IPS-15b (cell line): ENCODE data around the gene ZDHHC21.

Experiments
- H3K27me3 ChIP-seq: one replicate; pipeline ENCODE4 v1.6.1; 2013; ENCODE audit warnings: low read length; ENCODE audit not compliant: control insufficient read depth, insufficient read depth
- H3K36me3 ChIP-seq: one replicate; pipeline ENCODE4 v1.6.1; 2013; ENCODE audit warnings: low read length; ENCODE audit not compliant: control insufficient read depth, insufficient read depth
- H3K4me1 ChIP-seq: one replicate; pipeline ENCODE4 v1.6.1; 2013; ENCODE audit warnings: mild to moderate bottlenecking, low read length; ENCODE audit not compliant: control insufficient read depth, insufficient read depth
- H3K4me3 ChIP-seq: one replicate; pipeline ENCODE4 v1.5.1; 2013; ENCODE audit warnings: low read depth, low read length
- H3K9ac ChIP-seq: one replicate; pipeline ENCODE4 v1.6.1; 2013; ENCODE audit warnings: low read depth, mild to moderate bottlenecking, low read length
- H3K9me3 ChIP-seq: one replicate; pipeline ENCODE4 v1.6.1; 2013; ENCODE audit warnings: mild to moderate bottlenecking, low read length; ENCODE audit not compliant: control insufficient read depth, insufficient read depth

Gene ZDHHC21

DNA sequence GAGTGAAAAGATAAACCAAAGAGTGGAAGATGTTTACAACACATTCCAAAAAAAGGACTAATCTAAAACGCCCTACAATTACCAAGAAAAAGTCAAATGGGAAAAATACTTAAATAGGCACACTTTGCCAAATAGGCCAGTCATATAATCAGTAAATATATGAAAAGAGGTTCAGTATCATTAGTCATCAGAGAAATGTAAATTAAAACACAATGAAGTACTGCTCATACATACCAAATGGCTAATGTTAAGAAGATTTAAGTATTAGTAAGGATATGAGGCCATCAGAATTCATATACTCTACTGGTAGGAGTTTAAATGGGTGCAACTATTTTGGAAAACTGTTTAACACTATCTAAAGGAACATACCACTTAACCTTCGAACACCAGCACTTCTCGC, 47.6 kb downstream of the ZDHHC21 start:
- Histone ChIP-seq H3K4me3 (no peak overlapping the region), H3K4me1 (no peaks in the 10 kb centered on the region), H3K36me3 (no peaks in the 10 kb centered on the region), H3K9ac (no peak overlapping the region), H3K27me3 (no peaks in the 10 kb centered on the region), H3K9me3 (no peaks in the 10 kb centered on the region)

DNA sequence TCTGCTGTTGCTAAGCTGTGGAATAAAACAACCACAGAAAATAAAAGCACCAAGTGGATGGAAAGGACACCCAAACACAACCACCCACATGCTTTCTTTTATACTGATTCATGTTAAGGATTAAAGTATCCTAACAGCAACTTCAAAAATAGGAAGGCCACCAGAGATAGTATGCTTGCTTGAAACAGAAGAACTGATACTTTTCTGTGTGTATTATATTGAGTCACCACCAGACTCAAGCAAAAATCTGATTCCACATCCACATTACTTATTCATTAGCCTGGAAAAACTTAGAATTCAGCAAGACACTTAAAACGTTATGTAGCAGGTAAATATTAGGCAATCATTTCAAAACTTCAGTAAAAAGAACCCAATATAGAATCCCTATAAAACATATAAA, 52.3 kb downstream of the ZDHHC21 start:
- Histone ChIP-seq H3K36me3 (no peaks in the 10 kb centered on the region), H3K4me1 (no peaks in the 10 kb centered on the region), H3K27me3 (no peaks in the 10 kb centered on the region), H3K9ac (no peak overlapping the region), H3K4me3 (no peak overlapping the region), H3K9me3 (no peaks in the 10 kb centered on the region)

DNA sequence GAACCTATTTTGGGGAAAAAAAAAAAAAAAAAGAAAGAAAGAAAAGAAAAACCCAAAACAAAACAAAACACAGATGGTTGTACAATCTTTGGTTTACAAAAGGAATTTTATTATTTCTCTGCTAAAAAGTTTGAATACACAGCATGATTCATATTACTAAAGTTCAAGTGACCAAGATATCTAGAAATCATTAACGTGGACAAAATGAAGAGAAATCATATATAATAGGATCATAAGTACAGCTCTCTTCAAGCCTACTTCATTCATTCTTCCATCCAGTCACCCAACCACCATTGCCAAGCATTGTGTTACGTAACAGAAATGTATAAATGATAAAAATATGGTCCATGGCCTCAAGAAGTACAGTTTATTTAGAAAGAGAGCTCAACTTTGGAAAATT, 52.9 kb downstream of the ZDHHC21 start:
- no peak overlapping the region for H3K4me3 ChIP-seq
- no peak overlapping the region for H3K9ac ChIP-seq
- no peaks in the 10 kb centered on the region for H3K36me3 ChIP-seq
- H3K27me3 ChIP-seq, result no peaks in the 10 kb centered on the region
- H3K9me3 ChIP-seq, result no peaks in the 10 kb centered on the region
- no peaks in the 10 kb centered on the region for H3K4me1 ChIP-seq

DNA sequence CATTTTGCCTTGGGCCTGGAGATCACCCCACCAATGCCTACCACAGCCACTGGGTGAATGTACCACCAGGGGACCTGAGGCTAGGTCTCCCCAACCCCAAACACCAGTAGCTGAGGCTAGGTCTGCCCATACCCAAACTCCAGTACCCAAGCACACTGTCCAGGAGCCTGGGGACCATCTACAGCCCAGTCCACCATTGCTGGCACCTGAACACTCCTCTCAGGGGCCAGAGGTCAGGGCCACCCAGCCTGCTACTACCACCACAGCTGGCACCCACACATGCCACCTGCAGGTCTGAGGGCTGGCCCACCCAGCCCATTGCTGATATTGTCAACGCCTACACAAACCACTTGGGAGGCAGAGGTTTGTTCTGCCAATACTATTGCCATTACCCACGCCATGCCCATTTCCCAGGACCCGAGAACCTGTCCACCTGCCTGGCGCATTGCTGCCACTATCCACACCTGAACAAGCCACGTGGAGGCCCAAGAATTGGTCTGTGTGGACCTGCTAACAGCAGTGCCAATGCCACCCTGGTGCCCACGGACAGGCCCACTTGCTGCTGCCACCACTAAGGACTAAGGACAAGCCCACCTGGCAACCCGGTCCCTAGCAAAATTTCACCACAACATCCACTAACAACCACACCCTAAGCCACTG, 59.2 kb downstream of the ZDHHC21 start:
- Histone ChIP-seq H3K27me3 (no peaks in the 10 kb centered on the region), H3K4me3 (no peak overlapping the region), H3K36me3 (no peaks in the 10 kb centered on the region), H3K9me3 (no peaks in the 10 kb centered on the region), H3K4me1 (no peaks in the 10 kb centered on the region), H3K9ac (no peak overlapping the region)

DNA sequence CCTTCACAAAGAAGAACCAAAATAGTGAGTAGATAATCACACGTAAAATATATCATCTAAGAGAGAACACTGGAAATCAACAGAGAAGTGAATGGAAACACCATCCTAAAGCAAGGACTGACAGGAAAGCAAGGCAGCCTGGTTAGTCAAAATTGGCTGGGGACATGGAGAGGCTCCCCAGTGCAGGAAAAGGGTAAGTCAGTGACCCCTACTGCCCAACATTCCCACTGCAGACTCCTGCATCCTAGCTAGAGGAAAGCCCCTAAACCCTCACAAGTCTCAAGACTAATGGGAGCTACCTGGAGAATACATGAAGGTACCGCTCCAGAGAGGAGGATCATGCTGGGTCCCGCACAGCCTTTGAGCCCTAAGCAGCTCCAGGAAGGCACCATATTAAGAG, 60.1 kb downstream of the ZDHHC21 start:
- Histone ChIP-seq H3K9ac (no peak overlapping the region), H3K27me3 (no peaks in the 10 kb centered on the region), H3K36me3 (no peaks in the 10 kb centered on the region), H3K9me3 (no peaks in the 10 kb centered on the region), H3K4me1 (peaks cover 2% of the 10 kb centered on the region), H3K4me3 (no peak overlapping the region)

GRCh38 chr9:14627513-14627912, 65.7 kb downstream of the ZDHHC21 start:
- no peaks in the 10 kb centered on the region for H3K9me3 ChIP-seq
- peaks cover 2% of the 10 kb centered on the region for H3K4me1 ChIP-seq
- H3K4me3 ChIP-seq, result no peak overlapping the region
- H3K36me3 ChIP-seq, result no peaks in the 10 kb centered on the region
- no peak overlapping the region for H3K9ac ChIP-seq
- H3K27me3 ChIP-seq, result no peaks in the 10 kb centered on the region

GRCh38 chr9:14618836-14619420, 74.3 kb downstream of the ZDHHC21 start:
- Histone ChIP-seq H3K4me1 (no peaks in the 10 kb centered on the region), H3K9ac (no peak overlapping the region), H3K36me3 (no peaks in the 10 kb centered on the region), H3K4me3 (no peak overlapping the region), H3K27me3 (no peaks in the 10 kb centered on the region), H3K9me3 (no peaks in the 10 kb centered on the region)

- Histone ChIP-seq H3K9me3 (no peaks in the 10 kb centered on the region), H3K4me1 (no peaks in the 10 kb centered on the region), H3K27me3 (no peaks in the 10 kb centered on the region), H3K36me3 (no peaks in the 10 kb centered on the region), H3K9ac (no peak overlapping the region), H3K4me3 (no peak overlapping the region)
Observed at GRCh38 chr9:14616188-14616982, 76.8 kb downstream of the ZDHHC21 start.

DNA sequence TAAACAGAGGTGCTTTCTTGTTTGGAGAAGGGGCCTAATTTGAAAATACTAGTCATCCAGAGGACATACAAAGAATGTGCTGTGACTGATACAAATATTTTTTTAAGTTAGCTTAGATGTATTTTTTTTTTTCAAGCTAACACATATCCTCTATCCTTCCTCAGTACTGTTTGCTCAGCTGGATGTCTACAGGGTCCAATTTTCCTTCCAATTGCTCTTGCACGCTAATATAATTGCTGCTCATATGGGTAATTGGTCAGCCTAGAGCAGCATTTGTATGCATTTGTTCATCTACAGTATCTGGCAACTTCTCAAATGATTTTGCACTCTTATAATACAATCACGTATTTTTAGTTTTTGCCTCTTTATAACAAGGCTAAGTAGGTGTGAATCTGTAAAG, 84.7 kb downstream of the ZDHHC21 start:
- H3K4me3 ChIP-seq, result no peak overlapping the region
- no peaks in the 10 kb centered on the region for H3K9me3 ChIP-seq
- no peaks in the 10 kb centered on the region for H3K36me3 ChIP-seq
- H3K27me3 ChIP-seq, result no peaks in the 10 kb centered on the region
- H3K9ac ChIP-seq, result no peak overlapping the region
- no peaks in the 10 kb centered on the region for H3K4me1 ChIP-seq

GRCh38 chr9:14597171-14597799, 95.9 kb downstream of the ZDHHC21 start:
- Histone ChIP-seq H3K4me3 (no peak overlapping the region), H3K36me3 (no peaks in the 10 kb centered on the region), H3K9ac (no peak overlapping the region), H3K9me3 (no peaks in the 10 kb centered on the region), H3K27me3 (no peaks in the 10 kb centered on the region), H3K4me1 (no peaks in the 10 kb centered on the region)

DNA sequence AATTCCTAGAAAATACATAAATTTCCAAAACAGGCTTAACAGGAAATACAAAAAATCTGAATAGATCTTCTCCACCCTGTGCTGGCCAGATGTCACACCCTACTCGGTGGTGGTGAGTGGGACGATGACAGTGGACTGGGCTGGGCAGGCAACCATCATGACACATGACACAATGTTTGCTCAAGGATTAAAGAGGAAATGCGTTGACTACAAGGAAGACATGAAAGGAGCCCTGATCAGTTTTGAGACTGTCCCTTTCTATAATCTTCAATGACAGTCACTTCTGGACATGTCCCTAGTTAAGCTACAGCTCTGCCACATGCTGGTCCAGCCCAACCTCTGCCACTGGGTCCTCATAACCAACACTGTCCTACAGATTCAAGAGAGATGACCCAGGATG, 99.8 kb downstream of the ZDHHC21 start:
- no peaks in the 10 kb centered on the region for H3K4me1 ChIP-seq
- no peak overlapping the region for H3K9ac ChIP-seq
- no peak overlapping the region for H3K4me3 ChIP-seq
- H3K9me3 ChIP-seq, result no peaks in the 10 kb centered on the region
- no peaks in the 10 kb centered on the region for H3K36me3 ChIP-seq
- no peaks in the 10 kb centered on the region for H3K27me3 ChIP-seq
